Spleen (tissue), 11 donors: ENCODE results near the gene GMFB. TPM values are rescaled to one million over a fixed set of nuclear protein-coding genes. Genes with fewer than 3 reads are reported as not detected.
"Not testable (repeated sequence)": the region's sequence is repeated elsewhere in the genome, so short reads cannot be mapped to it uniquely, and the experiment has no call there.

Experiments
- DNase-seq: peaks from one replicate; pipeline ENCODE4 v3.0.0-alpha.2; 2020
- H3K27ac ChIP-seq, 8 donors: fragments of 200-600 bp; sonication (generic) in 7 of 8; 1 replicate in 4 of 8; 2 replicates in 4 of 8; pipeline versions ENCODE4 v1.5.0 to v1.8.0; 2016 to 2021; ENCODE audit warnings: inconsistent platforms in 4 of 8, mild to moderate bottlenecking in 4 of 8, moderate library complexity in 1 of 8
- H3K27me3 ChIP-seq, 7 donors: fragments of 200-600 bp; sonication (generic) in 6 of 7; replicated peaks in 1 of 7; 1 replicate in 4 of 7; 2 replicates in 3 of 7; pipeline versions ENCODE4 v1.5.0 to v1.8.0; 2016 to 2021; ENCODE audit warnings: inconsistent platforms in 3 of 7, mild to moderate bottlenecking in 1 of 7
- H3K36me3 ChIP-seq, 6 donors: fragments of 200-600 bp; sonication (generic) in 5 of 6; 1 replicate in 4 of 6; 2 replicates in 2 of 6; pipeline versions ENCODE4 v1.5.0 to v1.8.0; 2016 to 2021; ENCODE audit warnings: inconsistent platforms in 2 of 6
- H3K4me1 ChIP-seq, 6 donors: fragments of 200-600 bp; sonication (generic) in 5 of 6; 1 replicate in 3 of 6; 2 replicates in 3 of 6; pipeline versions ENCODE4 v1.5.0 to v1.8.0; 2016 to 2021; ENCODE audit warnings: inconsistent platforms in 3 of 6
- H3K4me3 ChIP-seq, 8 donors: fragments of 200-600 bp; sonication (generic) in 7 of 8; 1 replicate in 4 of 8; 2 replicates in 4 of 8; pipeline versions ENCODE4 v1.5.0 to v1.8.0; 2016 to 2021; ENCODE audit warnings: inconsistent platforms in 4 of 8, mild to moderate bottlenecking in 4 of 8, moderate library complexity in 2 of 8
- H3K9me3 ChIP-seq, 8 donors: fragments of 200-600 bp; sonication (generic) in 7 of 8; 1 replicate in 4 of 8; 2 replicates in 4 of 8; pipeline versions ENCODE4 v1.5.0 to v1.8.0; 2016 to 2021; ENCODE audit warnings: inconsistent platforms in 4 of 8
- CTCF ChIP-seq, 11 experiments: fragments of 200-600 bp in 7 of 11; fragments of 450-650 bp in 4 of 11; sonication (generic) in 4 of 11; IDR thresholded peaks in 8 of 11; conservative IDR thresholded peaks in 3 of 11; 1 replicate in 7 of 11; 2 replicates in 4 of 11; pipeline versions ENCODE4 v1.4.0 to v1.8.0; 2016 to 2021; ENCODE audit warnings: antibody characterized with exemption in 11 of 11, inconsistent platforms in 4 of 11, mild to moderate bottlenecking in 1 of 11
- POLR2A ChIP-seq, 3 donors: fragments of 450-650 bp; IDR thresholded peaks; one replicate each; pipeline ENCODE4 v1.5.1; 2017; ENCODE audit warnings: antibody characterized with exemption in 3 of 3, mild to moderate bottlenecking in 1 of 3
- POLR2AphosphoS5 ChIP-seq, 3 donors: sonication (generic); formaldehyde crosslinking; IDR thresholded peaks; one replicate each; pipeline ENCODE4 v1.5.1; 2017; ENCODE audit warnings: antibody characterized with exemption in 3 of 3
- WGBS, 5 donors: extraction: QIAGEN DNeasy Blood & Tissue Kit in 3 of 5; methylation state at CpG; one replicate each; pipeline versions ENCODE4 v1.1.5 to v1.1.7; 2013 to 2018; 5-methylcytosine and 5-hydroxymethylcytosine counted together
- intact Hi-C: fragments of 100-400 bp; cut with DNase I; formaldehyde crosslinking; loops from one replicate; pipeline ENCODE4 v1.15.0; 2023; ENCODE audit warnings: low total_unique reads
- polyA plus RNA-seq, 3 donors: library from polyadenylated mRNA; stranded (reverse); fragments of 200-250 nt; gene quantifications; one replicate each; pipeline ENCODE4 v1.2.1, GENCODE V29; 2013
- total RNA-seq, 7 donors: library from RNA; depleted of rRNA in 3 of 7; stranded (reverse); fragments of >200 nt in 3 of 7; fragmentation: NEBNext Ultra II Directional in 4 of 7; extraction: Animal tissue kit (Norgen Biotek cat#: 25700) in 4 of 7; gene quantifications; one replicate each; pipeline versions ENCODE4 v1.1.0 to v1.2.1, GENCODE V29; 2016 to 2021
- donor health status: healthy with polysubstance abuse.
- donor health status: DM: no; HTN: no; CAD: no; lungs with moderate emphysema.
- donor health status: DM: no; HTN: no; CAD: no.
- donor health status: Bipolar disorder and iron deficiency.
- donor health status: healthy.
- donor health status: DM: no; HTN: no; CAD: no.
- donor health status: DM: yes; HTN: yes; CAD: no.

Gene GMFB
- total and polyA plus RNA-seq, 10 donors: 10.3 to 54.6 (median 34.9) TPM

GRCh38 chr14:54440873-54441868 is 47.6 kb downstream of the GMFB start, which contains the start of gene CNIH1:
TSS of gene CNIH1 (minus strand) at chr14:54441374. CDS start at chr14:54441327, 47 bp downstream.
- Histone ChIP-seq H3K27ac (peak within 1 kb of the TSS; percentile 84 to 95 (median 92)), H3K9me3 (no peaks in the 10 kb centered on the region), H3K4me3 (peak within 1 kb of the TSS; percentile 50 to 87 (median 65)), H3K4me1 (peaks cover 7 to 65% (median 43%) of the 10 kb centered on the region in 6 donors), H3K27me3 (no peaks in the 10 kb centered on the region), H3K36me3 (no peaks in the 10 kb centered on the region)
- DNase-seq: peak; percentile 99
- intact Hi-C loops: no loop called here
- 0 to 1% (median 0%) methylated on average over 60 to 100 of the region's 100 CpGs for WGBS, 5 donors
- TF ChIP-seq POLR2AphosphoS5 (IDR thresholded peaks at IDR 0.05) (peak; percentile 79 to 90 (median 87)), POLR2A (IDR thresholded peaks at IDR 0.05) (no peak), CTCF (IDR thresholded peaks at IDR 0.05 in 8 of 11, conservative IDR thresholded peaks at IDR 0.05 in 3 of 11) (peak; percentile 88 to 99 (median 97))

GRCh38 chr14:54440476-54440872 is 48.3 kb downstream of the GMFB start:
- intact Hi-C loops: no loop called here

GRCh38 chr14:54440037-54440436 is 48.7 kb downstream of the GMFB start:
- no peak for DNase-seq
- 65 to 80% (median 72%) methylated on average over 7 of the region's 7 CpGs for WGBS, 5 donors
- intact Hi-C loops: no loop called here
- Histone ChIP-seq H3K9me3 (no peaks in the 10 kb centered on the region), H3K4me3 (peak overlapping the region in 7 of 8 donors; percentile 52 to 87 (median 70)), H3K4me1 (peaks cover 7 to 66% (median 45%) of the 10 kb centered on the region in 6 donors), H3K27ac (peak overlapping the region in 5 of 8 donors; percentile 92 to 95 (median 92)), H3K36me3 (peaks cover 0 to 6% (median 0%) of the 10 kb centered on the region in 6 donors), H3K27me3 (no peaks in the 10 kb centered on the region)
- no peak for TF ChIP-seq POLR2A (IDR thresholded peaks at IDR 0.05)
- TF ChIP-seq CTCF (IDR thresholded peaks at IDR 0.05 in 8 of 11, conservative IDR thresholded peaks at IDR 0.05 in 3 of 11): no peak
- no peak for TF ChIP-seq POLR2AphosphoS5 (IDR thresholded peaks at IDR 0.05)

More at GRCh38 chr14:54440476-54440872, 48.3 kb downstream of the GMFB start:
- Histone ChIP-seq H3K27me3 (no peaks in the 10 kb centered on the region), H3K4me1 (peaks cover 7 to 65% (median 45%) of the 10 kb centered on the region in 6 donors), H3K36me3 (peaks cover 0 to 1% (median 0%) of the 10 kb centered on the region in 6 donors), H3K9me3 (no peaks in the 10 kb centered on the region), H3K27ac (peak overlapping the region; percentile 84 to 95 (median 92)), H3K4me3 (peak overlapping the region; percentile 50 to 87 (median 65))
- 3 to 6% (median 5%) methylated on average over 5 of the region's 5 CpGs for WGBS, 5 donors
- TF ChIP-seq CTCF (IDR thresholded peaks at IDR 0.05 in 8 of 11, conservative IDR thresholded peaks at IDR 0.05 in 3 of 11): no peak
- no peak for TF ChIP-seq POLR2AphosphoS5 (IDR thresholded peaks at IDR 0.05)
- TF ChIP-seq POLR2A (IDR thresholded peaks at IDR 0.05): no peak
- no peak for DNase-seq

GRCh38 chr14:54438703-54439102 is 50.1 kb downstream of the GMFB start:
- H3K4me3 ChIP-seq: no peak overlapping the region
- intact Hi-C loops: no loop called here
- no peaks in the 10 kb centered on the region for H3K27me3 ChIP-seq
- peaks cover 7 to 80% (median 56%) of the 10 kb centered on the region in 6 donors for H3K4me1 ChIP-seq
- TF ChIP-seq POLR2AphosphoS5 (IDR thresholded peaks at IDR 0.05) (no peak), POLR2A (IDR thresholded peaks at IDR 0.05) (no peak), CTCF (IDR thresholded peaks at IDR 0.05 in 8 of 11, conservative IDR thresholded peaks at IDR 0.05 in 3 of 11) (no peak)
- no peaks in the 10 kb centered on the region for H3K9me3 ChIP-seq
- H3K27ac ChIP-seq: no peak overlapping the region
- H3K36me3 ChIP-seq: peaks cover 0 to 18% (median 0%) of the 10 kb centered on the region in 6 donors
- no peak for DNase-seq
- 84 to 97% (median 94%) methylated on average over 4 of the region's 4 CpGs for WGBS, 5 donors

GRCh38 chr14:54437954-54438353 is 50.8 kb downstream of the GMFB start:
- H3K27ac ChIP-seq, intact Hi-C loops, H3K27me3 ChIP-seq, DNase-seq, H3K4me3 ChIP-seq, H3K9me3 ChIP-seq: not testable (repeated sequence)
- Histone ChIP-seq H3K36me3 (peaks cover 0 to 18% (median 0%) of the 10 kb centered on the region in 6 donors), H3K4me1 (peaks cover 7 to 85% (median 59%) of the 10 kb centered on the region in 6 donors)
- 85 to 95% (median 88%) methylated on average over 4 of the region's 4 CpGs for WGBS, 5 donors
